GM19328 (cell line): ENCODE data around the gene POLR2F.
"Not testable (repeated sequence)": the region's sequence is repeated elsewhere in the genome, so short reads cannot be mapped to it uniquely, and the experiment has no call there.

Source experiments
- ATAC-seq: cut with Tn5 transposase; IDR thresholded peaks from one replicate; pipeline ENCODE4 v1.9.1; 2021; ENCODE audit warnings: mild to moderate bottlenecking, moderate library complexity; ENCODE audit not compliant: unreplicated experiment

POLR2F gene

DNA sequence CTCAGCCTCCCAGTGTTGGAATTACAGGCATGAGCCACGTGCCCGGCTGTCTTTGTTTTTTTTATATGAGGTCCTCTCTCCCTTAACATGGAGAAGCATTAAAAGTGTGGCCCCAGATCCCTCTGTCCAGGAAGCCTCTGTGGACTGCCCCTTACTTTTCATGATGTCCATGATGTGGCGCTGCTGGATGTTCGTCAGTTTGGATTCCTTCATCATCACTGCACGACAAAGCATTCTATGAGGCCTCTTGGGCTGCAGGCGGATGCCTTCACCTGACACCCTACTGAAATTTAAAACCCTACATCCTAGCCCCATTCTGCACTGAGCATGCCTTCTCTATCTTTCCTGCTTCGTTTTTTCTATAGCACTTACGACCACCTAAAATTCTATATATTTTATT is 2.2 kb upstream of the POLR2F start:
- no peak for ATAC-seq

DNA sequence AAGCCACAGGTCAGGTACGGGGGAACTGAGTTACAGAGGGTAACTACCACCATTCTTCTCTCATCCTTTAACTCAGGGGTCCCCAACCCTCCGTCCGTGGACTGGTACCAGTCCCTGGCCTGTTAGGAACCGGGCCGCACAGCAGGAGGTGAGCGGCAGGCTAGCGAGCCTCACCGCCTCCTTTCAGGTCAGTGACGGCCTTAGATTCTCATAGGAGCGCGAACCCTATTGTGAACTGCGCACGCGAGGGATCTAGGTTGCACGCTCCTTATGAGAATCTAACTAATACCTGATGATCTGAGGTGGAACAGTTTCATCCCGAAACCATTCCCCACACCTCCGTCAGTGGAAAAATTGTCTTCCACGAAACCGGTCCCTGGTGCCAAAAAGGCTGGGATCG is 870 bp upstream of the POLR2F start:
- ATAC-seq: not testable (repeated sequence)

DNA sequence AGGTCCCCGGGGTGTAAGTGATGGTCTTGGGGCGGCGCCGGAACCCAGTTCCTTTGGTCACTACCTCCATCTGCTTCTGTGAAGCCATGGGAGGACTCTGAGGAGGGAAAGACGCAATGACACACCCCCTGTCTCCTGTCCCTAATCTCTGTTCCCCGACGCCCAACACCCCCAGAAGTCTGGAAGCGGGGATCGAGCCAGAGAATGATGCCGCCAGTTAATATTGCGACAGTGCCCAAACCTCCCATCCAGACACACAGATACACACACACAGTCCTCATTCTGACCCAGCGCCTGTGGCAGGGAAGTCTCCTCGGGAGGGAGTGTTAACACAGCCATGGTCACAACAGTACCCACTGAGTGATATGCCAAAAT is 450 bp upstream of the POLR2F start:
- ATAC-seq: no peak

DNA sequence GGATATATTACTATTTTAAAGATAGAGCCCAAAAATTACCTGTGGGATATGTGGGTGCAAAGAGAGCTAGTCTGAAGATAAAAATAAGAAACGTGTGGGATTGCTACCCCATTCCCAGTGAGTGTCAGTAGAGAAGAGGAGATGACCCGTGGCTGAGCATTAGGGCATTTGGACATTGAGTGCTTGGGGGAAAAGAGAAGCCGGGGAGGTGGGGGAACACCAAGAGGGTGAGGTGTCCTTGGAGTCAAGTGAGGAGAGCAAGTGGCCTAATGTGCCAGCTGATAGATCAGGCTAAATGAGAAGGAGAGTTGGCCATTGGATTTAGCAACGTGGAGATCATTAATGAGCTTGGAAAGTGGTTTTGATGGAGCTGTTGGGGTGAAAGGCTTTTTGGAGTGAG is 1.2 kb downstream of the POLR2F start:
- ATAC-seq: no peak

DNA sequence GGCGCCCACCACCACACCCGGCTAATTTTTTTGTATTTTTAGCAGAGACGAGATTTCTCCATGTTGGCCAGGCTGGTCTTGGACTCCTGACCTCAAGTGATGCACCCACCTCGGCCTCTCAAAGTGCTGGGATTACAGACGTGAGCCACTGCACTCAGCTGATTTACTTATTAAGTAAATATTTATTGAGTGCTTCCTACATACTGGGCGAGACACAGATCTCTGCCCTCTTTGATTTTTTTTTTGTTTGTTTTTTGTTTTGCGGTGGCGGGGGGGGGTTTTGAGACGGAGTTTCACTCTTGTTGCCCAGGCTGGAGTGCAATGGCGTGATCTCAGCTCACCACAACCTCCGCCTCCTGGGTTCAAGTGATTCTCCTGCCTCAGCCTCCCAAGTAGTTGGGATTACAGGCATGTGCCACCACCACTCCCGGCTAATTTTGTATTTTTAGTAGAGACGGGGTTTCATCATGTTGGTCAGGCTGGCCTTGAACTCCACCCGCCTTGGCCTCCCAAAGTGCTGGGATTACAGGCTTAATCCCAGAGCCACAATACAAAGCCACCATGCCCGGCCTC is 2.4 kb downstream of the POLR2F start:
- not testable (repeated sequence) for ATAC-seq

GRCh38 chr22:37957232-37957631 is 3.7 kb downstream of the POLR2F start:
- ATAC-seq: no peak

- ATAC-seq: no peak
Measured at GRCh38 chr22:37959231-37959825, 5.8 kb downstream of the POLR2F start.

DNA sequence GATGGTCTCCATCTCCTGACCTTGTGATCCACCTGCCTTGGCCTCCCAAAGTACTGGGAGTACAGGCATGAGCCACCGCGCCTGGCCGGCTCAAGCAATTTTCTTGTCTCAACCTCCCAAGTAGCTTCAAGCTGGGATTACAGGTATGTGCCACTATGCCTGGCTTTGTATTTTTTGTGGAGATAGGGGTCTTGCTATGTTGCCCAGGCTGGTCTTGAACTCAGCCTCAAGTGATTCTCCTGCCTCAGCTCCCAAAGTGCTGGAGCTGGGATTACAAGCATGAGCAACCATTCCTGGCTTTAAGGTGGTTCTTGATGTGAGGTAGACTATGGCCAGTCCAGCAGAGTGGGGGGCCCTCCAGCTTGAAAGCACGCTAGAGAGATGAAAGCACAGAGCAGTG is 7.6 kb downstream of the POLR2F start:
- ATAC-seq: no peak

GRCh38 chr22:37965940-37966664 is 12.6 kb downstream of the POLR2F start:
- no peak for ATAC-seq

GRCh38 chr22:37967147-37967546 is 13.6 kb downstream of the POLR2F start:
- ATAC-seq: no peak

GRCh38 chr22:37967637-37968451 is 14.3 kb downstream of the POLR2F start:
- ATAC-seq: no peak

GRCh38 chr22:37968452-37969251 is 15.2 kb downstream of the POLR2F start:
- no peak for ATAC-seq

DNA sequence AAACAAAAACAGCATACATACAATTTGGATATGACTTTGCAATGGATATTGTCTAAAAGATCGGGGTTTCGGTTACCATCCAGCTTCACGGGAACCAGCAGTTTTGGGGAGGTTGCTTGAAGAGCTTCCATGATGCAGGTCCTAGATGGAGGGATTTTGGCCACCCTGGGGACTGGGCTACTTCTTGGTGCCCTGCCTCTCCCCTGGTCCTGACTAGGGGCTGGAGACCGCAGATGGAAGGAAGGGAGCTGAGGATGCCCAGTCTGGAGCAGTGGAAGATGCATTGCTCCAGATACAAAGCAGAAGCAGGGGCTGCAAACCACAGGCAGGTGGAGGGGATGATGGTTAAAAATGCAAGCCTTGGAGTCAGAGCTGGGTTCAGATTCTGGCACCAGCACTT is 17.4 kb downstream of the POLR2F start:
- no peak for ATAC-seq

GRCh38 chr22:37971475-37972434 is 18.3 kb downstream of the POLR2F start:
- ATAC-seq: no peak

DNA sequence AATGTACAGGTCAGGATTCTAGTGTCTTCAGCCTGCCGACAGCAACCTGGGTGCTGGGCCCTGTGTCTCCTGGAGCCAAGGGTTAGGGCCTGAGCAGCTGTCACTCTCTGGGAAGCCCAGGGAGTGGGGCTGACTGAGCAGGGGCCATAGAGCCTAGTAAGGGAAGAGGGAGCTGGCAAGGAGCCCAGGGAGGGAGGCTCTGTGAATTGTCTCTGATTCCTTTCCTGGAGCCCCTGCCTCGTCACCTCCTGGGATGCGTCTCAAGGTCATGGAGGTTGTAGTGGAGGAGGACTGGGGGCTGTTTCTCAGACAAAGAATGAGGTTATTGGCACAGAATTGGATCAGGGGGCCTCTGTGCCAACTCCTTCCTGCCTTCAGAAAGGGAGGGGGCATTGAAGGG is 19.0 kb downstream of the POLR2F start:
- ATAC-seq: no peak

- ATAC-seq: no peak
Measured at GRCh38 chr22:37973271-37974170, 20.0 kb downstream of the POLR2F start.

DNA sequence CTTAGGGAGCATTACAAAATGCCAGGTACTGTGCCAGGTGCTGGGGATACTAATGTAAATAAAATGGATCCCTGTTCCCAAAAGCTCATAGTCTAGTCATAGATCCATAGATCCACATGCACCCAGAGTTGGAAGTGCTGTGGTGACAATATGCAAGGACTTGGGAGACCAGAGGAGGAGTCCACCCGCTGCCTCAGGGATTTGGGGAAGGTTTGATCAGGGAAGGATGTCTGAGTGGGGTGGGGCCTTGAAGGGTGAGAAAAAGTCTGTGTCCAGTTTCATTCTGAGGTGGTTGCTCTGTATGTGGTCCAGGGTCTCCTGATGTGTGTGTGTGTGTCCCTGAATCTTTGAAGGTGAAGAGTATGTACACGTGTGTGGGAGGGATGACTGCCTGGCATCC is 21.7 kb downstream of the POLR2F start:
- no peak for ATAC-seq

DNA sequence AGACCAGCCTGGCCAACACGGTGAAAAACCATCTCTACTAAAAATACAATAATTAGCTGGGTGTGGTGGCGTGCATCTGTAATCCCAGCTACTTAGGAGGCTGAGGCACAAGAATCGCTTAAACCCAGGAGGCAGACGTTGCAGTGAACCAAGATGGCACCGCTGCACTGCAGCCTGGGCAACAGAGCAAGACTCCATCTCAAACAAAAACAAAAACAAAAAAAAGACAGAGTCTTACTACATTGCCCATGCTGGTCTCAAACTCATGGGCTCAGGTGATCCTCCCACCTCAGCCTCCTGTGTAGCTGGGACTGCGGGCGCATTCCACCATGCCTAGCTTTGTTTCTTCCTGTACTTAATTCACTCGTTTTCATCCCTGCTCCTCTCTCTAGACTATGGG is 22.5 kb downstream of the POLR2F start:
- not testable (repeated sequence) for ATAC-seq

DNA sequence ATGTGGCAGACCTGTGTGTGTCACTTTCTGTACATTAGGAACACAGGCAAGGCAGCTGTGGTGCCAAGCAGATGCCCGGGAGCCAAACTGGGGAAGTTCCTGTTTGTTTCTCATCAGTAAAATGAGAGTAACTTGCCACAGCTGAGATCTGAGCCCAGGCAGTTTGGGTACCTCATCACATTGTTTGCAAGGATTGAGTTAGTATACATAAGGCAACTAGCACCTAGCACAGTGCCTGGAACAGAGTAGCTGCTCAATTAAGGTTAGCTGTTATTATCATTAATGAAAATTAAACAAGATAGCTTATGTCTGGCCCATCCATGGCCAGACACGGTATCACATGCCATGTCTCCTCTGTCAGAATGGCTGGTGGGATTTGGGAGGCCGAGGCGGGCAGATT is 23.0 kb downstream of the POLR2F start:
- ATAC-seq: no peak
